Measurements from ENCODE around the gene ALDH8A1.

DNA sequence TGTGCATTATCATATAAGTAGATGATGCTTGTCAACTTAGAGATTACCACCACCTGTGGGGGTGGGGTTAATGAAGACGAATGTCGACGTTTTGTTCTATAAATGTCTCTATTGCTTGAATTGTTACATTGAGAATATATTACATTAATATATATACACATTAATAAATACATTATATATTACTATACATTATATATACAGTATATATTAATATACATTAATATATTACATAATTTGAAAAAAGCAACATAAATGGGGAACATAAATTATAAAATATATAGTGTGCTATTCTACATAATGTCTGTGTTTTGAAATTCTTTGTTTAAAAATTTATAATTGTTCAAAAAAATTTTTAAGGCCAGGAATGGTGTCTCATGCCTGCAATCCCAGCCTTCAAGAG lies 81.1 kb downstream of the ALDH8A1 start:
- TF ChIP-seq POLR2AphosphoS5 (IDR thresholded peaks at IDR 0.05), result no peak
- no peak for TF ChIP-seq POLR2A (IDR thresholded peaks at IDR 0.05)
